Panc1 (cell line): ENCODE data around the gene LILRA2.

Experiments used
- CTCF ChIP-seq: fragments of 450-650 bp; IDR thresholded peaks from 2 replicates; pipeline ENCODE4 v1.5.1; 2017; ENCODE audit warnings: mild to moderate bottlenecking
- TF ChIP-seq, protein P1 (sequence below), 2 experiments: IDR thresholded peaks; 2 replicates each; pipeline ENCODE4 v1.6.1; 2011 to 2012; ENCODE audit warnings: low read depth in 2 of 2, control low read depth in 1 of 2, low read length in 1 of 2, mild to moderate bottlenecking in 1 of 2, moderate library complexity in 1 of 2; ENCODE audit not compliant: insufficient read depth in 1 of 2

DNA sequence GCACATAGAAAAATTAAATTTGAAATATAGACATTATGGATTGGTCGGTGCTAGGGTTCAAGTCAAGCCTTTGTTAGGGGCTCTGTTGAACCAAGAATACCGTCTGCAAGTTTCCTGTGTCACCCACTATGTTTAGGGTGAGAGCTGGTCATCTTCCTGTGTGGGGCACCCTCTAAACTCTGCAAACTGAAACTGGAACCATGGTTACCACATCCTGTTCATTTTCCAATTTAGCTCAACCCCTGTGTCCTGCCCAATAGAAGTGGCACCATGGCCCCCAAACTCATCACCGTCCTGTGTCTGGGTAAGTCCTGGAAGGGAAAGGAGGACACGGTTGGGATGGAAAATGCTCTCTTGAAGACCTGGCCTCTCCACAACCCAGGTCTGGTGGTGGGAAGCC lies 41.1 kb upstream of the LILRA2 start:
- TF ChIP-seq CTCF: no peak
- TF ChIP-seq, protein P1, sequence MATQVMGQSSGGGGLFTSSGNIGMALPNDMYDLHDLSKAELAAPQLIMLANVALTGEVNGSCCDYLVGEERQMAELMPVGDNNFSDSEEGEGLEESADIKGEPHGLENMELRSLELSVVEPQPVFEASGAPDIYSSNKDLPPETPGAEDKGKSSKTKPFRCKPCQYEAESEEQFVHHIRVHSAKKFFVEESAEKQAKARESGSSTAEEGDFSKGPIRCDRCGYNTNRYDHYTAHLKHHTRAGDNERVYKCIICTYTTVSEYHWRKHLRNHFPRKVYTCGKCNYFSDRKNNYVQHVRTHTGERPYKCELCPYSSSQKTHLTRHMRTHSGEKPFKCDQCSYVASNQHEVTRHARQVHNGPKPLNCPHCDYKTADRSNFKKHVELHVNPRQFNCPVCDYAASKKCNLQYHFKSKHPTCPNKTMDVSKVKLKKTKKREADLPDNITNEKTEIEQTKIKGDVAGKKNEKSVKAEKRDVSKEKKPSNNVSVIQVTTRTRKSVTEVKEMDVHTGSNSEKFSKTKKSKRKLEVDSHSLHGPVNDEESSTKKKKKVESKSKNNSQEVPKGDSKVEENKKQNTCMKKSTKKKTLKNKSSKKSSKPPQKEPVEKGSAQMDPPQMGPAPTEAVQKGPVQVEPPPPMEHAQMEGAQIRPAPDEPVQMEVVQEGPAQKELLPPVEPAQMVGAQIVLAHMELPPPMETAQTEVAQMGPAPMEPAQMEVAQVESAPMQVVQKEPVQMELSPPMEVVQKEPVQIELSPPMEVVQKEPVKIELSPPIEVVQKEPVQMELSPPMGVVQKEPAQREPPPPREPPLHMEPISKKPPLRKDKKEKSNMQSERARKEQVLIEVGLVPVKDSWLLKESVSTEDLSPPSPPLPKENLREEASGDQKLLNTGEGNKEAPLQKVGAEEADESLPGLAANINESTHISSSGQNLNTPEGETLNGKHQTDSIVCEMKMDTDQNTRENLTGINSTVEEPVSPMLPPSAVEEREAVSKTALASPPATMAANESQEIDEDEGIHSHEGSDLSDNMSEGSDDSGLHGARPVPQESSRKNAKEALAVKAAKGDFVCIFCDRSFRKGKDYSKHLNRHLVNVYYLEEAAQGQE (IDR thresholded peaks at IDR 0.05; ENCODE audit: insufficient read depth in 1 of 2, low read depth in 2 of 2, low read length in 1 of 2): no peak
